ENCODE results near the gene PSD4.

The PSD4 gene

GRCh38 chr2:113144259-113144658 lies 29.5 kb upstream of the PSD4 start:
- no peak for DNase-seq

GRCh38 chr2:113148606-113149552 lies 24.9 kb upstream of the PSD4 start:
- no peak for DNase-seq

- no peak for DNase-seq
Observed at GRCh38 chr2:113149553-113150257, 24.1 kb upstream of the PSD4 start.

- DNase-seq, result no peak
Observed at GRCh38 chr2:113150258-113150601, 23.5 kb upstream of the PSD4 start.

- DNase-seq, result no peak
Observed at GRCh38 chr2:113155331-113155730, 18.4 kb upstream of the PSD4 start.

GRCh38 chr2:113156278-113157117 lies 17.3 kb upstream of the PSD4 start:
- no peak for DNase-seq

- DNase-seq, result no peak
Observed at GRCh38 chr2:113157118-113157896, 16.5 kb upstream of the PSD4 start.

- DNase-seq, result no peak
Observed at GRCh38 chr2:113157897-113158753, 15.6 kb upstream of the PSD4 start.

GRCh38 chr2:113158884-113159553 lies 14.8 kb upstream of the PSD4 start:
- DNase-seq, result no peak

GRCh38 chr2:113160248-113160647 lies 13.5 kb upstream of the PSD4 start:
- DNase-seq, result no peak

- DNase-seq, result no peak
Observed at GRCh38 chr2:113160962-113161361, 12.8 kb upstream of the PSD4 start.

- no peak for DNase-seq
Observed at GRCh38 chr2:113162173-113162572, 11.6 kb upstream of the PSD4 start.

GRCh38 chr2:113162869-113163268 lies 10.9 kb upstream of the PSD4 start:
- no peak for DNase-seq

GRCh38 chr2:113164215-113164929 lies 9.4 kb upstream of the PSD4 start:
- no peak for DNase-seq

GRCh38 chr2:113164930-113165585 lies 8.7 kb upstream of the PSD4 start:
- DNase-seq, result no peak

GRCh38 chr2:113166187-113166645 lies 7.6 kb upstream of the PSD4 start:
- DNase-seq, result no peak

GRCh38 chr2:113167115-113167932 lies 6.4 kb upstream of the PSD4 start:
- DNase-seq, result no peak

- no peak for DNase-seq
Observed at GRCh38 chr2:113167962-113168340, 5.8 kb upstream of the PSD4 start.

Data from hippocampal formation (tissue), 2 donors.